ENCODE data around the gene HYAL3.

HYAL3 gene

GRCh38 chr3:50278880-50279224 lies 20.4 kb downstream of the HYAL3 start, which contains the start of gene LSMEM2:
TSS of gene LSMEM2 (plus strand) at chr3:50279087. CDS start at chr3:50279114, 27 bp downstream.
- TF ChIP-seq, protein P1, sequence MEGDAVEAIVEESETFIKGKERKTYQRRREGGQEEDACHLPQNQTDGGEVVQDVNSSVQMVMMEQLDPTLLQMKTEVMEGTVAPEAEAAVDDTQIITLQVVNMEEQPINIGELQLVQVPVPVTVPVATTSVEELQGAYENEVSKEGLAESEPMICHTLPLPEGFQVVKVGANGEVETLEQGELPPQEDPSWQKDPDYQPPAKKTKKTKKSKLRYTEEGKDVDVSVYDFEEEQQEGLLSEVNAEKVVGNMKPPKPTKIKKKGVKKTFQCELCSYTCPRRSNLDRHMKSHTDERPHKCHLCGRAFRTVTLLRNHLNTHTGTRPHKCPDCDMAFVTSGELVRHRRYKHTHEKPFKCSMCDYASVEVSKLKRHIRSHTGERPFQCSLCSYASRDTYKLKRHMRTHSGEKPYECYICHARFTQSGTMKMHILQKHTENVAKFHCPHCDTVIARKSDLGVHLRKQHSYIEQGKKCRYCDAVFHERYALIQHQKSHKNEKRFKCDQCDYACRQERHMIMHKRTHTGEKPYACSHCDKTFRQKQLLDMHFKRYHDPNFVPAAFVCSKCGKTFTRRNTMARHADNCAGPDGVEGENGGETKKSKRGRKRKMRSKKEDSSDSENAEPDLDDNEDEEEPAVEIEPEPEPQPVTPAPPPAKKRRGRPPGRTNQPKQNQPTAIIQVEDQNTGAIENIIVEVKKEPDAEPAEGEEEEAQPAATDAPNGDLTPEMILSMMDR (IDR thresholded peaks at IDR 0.05), result no peak
- H3K4me1 ChIP-seq, result peaks cover 2% of the 10 kb centered on the region
- peaks cover 2% of the 10 kb centered on the region for H3K79me2 ChIP-seq
- H3K4me2 ChIP-seq (ENCODE audit: low read length), result no peak within 1 kb of the TSS
- H3K9ac ChIP-seq, result no peak within 1 kb of the TSS
- H3K27ac ChIP-seq, result no peak within 1 kb of the TSS
- H2AFZ ChIP-seq, result no peak within 1 kb of the TSS
- H3K4me3 ChIP-seq (ENCODE audit: low read depth, low read length), result no peak within 1 kb of the TSS
- H3K9me3 ChIP-seq (ENCODE audit: control insufficient read depth, low read length), result no peaks in the 10 kb centered on the region
- H3K27me3 ChIP-seq (ENCODE audit: control insufficient read depth, insufficient read depth, low read length), result no peaks in the 10 kb centered on the region
- no peaks in the 10 kb centered on the region for H3K36me3 ChIP-seq (ENCODE audit: control insufficient read depth, insufficient read depth, low read length)

DNA sequence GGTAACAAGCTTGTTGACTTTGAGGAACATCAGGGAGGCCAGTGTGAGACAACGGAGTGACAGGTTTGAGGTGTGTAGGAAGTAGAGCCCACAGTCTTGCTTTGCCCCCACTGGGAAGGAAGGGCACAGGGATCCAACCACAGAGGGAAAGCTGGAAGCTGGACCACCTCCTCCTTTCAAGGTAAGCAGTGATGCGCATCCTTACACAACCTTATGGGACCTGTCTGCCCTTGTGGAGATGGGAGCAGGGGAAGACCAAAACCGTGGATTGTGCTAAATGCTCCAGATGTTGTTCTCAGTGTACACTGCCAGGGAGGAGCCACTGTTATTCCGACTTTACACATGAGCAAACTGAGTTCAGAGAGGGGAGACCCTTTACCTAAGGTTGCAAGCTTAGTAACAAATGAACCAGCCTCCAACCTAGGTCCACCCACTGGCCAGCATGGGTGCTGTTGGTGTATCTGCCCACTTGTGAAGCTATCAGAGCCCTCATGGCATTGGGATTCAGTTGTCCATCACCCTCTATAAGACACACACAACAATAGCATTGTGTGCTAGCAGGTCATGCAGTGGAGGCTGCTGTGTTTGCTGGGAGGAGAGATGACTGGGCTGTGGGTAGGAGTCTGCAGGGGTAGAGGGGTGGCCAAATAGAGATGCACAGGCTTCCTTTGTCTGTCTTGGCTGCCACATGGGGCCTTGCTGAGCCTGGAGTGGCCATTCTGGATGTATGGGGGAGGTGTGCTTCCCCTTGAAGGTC lies 20.9 kb downstream of the HYAL3 start:
- H3K9ac ChIP-seq, result no peak overlapping the region
- no peak overlapping the region for H2AFZ ChIP-seq
- no peak overlapping the region for H3K27ac ChIP-seq
- H3K9me3 ChIP-seq (ENCODE audit: control insufficient read depth, low read length), result no peaks in the 10 kb centered on the region
- H3K79me2 ChIP-seq, result peaks cover 3% of the 10 kb centered on the region
- no peaks in the 10 kb centered on the region for H3K36me3 ChIP-seq (ENCODE audit: control insufficient read depth, insufficient read depth, low read length)
- no peak overlapping the region for H3K4me3 ChIP-seq (ENCODE audit: low read depth, low read length)
- peaks cover 4% of the 10 kb centered on the region for H3K4me1 ChIP-seq
- no peaks in the 10 kb centered on the region for H3K27me3 ChIP-seq (ENCODE audit: control insufficient read depth, insufficient read depth, low read length)
- H3K4me2 ChIP-seq (ENCODE audit: low read length), result no peak overlapping the region
- TF ChIP-seq, protein P1 (IDR thresholded peaks at IDR 0.05), result no peak

DNA sequence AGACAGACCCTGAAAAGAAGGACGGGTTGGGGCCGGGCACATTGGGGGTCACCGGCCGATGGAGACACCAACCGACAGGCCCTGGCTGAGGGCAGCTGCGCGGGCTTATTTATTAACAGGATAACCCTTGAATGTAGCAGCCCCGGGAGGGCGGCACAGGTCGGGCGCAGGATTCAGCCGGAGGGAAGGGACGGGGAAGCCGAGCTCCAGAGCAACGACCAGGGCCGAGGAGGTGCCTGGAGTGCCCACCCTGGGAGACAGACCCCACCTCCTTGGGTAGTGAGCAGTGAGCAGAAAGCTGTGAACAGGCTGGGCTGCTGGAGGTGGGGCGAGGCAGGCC lies 22.5 kb downstream of the HYAL3 start:
- H3K9ac ChIP-seq, result no peak overlapping the region
- no peak overlapping the region for H2AFZ ChIP-seq
- H3K9me3 ChIP-seq (ENCODE audit: control insufficient read depth, low read length), result no peaks in the 10 kb centered on the region
- H3K79me2 ChIP-seq, result peaks cover 3% of the 10 kb centered on the region
- H3K36me3 ChIP-seq (ENCODE audit: control insufficient read depth, insufficient read depth, low read length), result no peaks in the 10 kb centered on the region
- peaks cover 18% of the 10 kb centered on the region for H3K4me1 ChIP-seq
- no peak overlapping the region for H3K27ac ChIP-seq
- H3K4me3 ChIP-seq (ENCODE audit: low read depth, low read length), result no peak overlapping the region
- no peak overlapping the region for H3K4me2 ChIP-seq (ENCODE audit: low read length)
- H3K27me3 ChIP-seq (ENCODE audit: control insufficient read depth, insufficient read depth, low read length), result no peaks in the 10 kb centered on the region
- TF ChIP-seq, protein P1 (IDR thresholded peaks at IDR 0.05), result no peak

DNA sequence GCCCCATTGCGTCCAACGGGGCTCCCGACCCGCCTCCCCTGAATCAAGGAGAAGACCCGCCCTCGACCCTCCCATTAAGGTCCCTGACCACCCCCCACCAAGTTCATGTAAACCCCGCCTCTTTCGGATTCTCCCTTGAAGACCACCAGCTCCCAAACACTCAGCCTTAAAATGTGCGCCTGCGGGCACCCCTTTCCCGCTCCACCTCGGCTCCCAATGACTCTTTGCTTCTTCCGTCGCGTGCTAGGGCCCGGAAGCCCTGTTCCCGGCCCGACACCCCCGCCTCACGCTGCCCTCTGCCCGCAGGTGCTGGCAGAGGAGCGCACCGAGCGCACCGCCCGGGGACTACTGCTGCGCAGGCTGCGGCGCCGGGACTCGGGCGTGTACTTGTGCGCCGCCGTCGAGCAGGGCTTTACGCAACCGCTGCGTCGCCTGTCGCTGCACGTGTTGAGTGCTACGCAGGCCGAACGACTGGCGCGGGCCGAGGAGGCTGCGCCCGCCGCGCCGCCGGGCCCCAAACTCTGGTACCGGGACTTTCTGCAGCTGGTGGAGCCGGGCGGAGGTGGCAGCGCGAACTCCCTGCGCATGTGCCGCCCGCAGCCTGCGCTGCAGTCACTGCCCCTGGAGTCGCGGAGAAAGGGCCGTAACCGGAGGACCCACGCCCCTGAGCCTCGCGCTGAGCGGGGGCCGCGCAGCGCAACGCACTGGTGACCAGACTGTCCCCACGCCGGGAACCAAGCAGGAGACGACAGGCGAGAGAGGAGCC lies 23.0 kb downstream of the HYAL3 start:
- H3K36me3 ChIP-seq (ENCODE audit: control insufficient read depth, insufficient read depth, low read length), result no peaks in the 10 kb centered on the region

More for the DNA sequence above, 23.0 kb downstream of the HYAL3 start:
- Histone ChIP-seq H2AFZ (no peak overlapping the region), H3K27me3 (ENCODE audit: control insufficient read depth, insufficient read depth, low read length) (no peaks in the 10 kb centered on the region), H3K4me2 (ENCODE audit: low read length) (no peak overlapping the region), H3K27ac (no peak overlapping the region), H3K9ac (no peak overlapping the region), H3K79me2 (peaks cover 5% of the 10 kb centered on the region), H3K4me1 (peaks cover 23% of the 10 kb centered on the region), H3K9me3 (ENCODE audit: control insufficient read depth, low read length) (no peaks in the 10 kb centered on the region), H3K4me3 (ENCODE audit: low read depth, low read length) (no peak overlapping the region)
- TF ChIP-seq, protein P1 (IDR thresholded peaks at IDR 0.05), result no peak

All from parathyroid adenoma (tissue), 2 donors.